ENCODE results near the gene SPATC1L. TPM values are rescaled to one million over a fixed set of nuclear protein-coding genes. Genes with fewer than 3 reads are reported as not detected.

The SPATC1L gene
- total RNA-seq, 2 experiments from 2014 or later, result 4.7 to 8.3 TPM

DNA sequence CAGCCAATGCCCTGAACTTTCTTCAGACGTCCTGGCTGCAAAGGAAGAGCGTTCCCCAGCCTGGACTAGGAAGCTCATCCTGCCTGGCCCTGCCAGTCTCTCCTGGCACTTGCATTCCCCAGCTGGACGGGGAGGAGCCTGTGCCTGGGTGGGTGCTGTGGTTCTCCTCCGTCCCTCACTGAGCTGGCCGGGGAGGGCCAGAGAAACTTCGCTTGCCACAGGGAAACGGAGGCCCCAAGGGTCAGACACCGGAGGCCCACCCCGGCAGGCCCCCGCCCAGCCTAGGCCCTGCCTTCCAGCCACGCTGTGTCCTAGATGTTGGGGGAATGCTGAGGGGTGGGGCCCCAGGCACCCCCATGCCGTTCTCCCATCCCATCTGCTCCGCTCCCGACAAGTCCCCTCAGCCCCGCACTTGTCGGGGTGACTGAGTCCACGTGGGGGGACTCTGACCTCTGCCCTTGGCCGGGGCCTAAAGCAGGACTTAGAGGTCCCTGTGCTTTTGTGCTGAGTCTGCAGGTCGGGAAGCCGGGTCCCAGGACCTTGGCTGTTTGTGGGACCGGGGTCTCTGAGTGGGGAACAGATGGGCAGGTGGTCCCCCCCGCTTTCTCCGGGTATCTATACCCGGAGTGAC lies 33.7 kb downstream of the SPATC1L start:
- no peaks in the 10 kb centered on the region for H3K9me2 ChIP-seq (ENCODE audit: insufficient read depth, low read length)
- no TSS peak for BruUV-seq (replicated peaks)
- TF ChIP-seq EZH2phosphoT487 (IDR thresholded peaks at IDR 0.05; ENCODE audit: borderline replicate concordance, low read depth, low read length) (no peak), CTCF (conservative IDR thresholded peaks at IDR 0.05; ENCODE audit: low read length) (no peak)
- H3K27ac ChIP-seq (ENCODE audit: low read depth, low read length, poor library complexity, severe bottlenecking), result no peak overlapping the region
- H3K9me3 ChIP-seq (ENCODE audit: low read length), result no peaks in the 10 kb centered on the region
- POLR2A ChIA-PET, result no interaction called here
- no peak for DNase-seq (ENCODE audit: low spot score)
- no peaks in the 10 kb centered on the region for H3K79me2 ChIP-seq (ENCODE audit: insufficient read depth, low read depth, low read length)
- no peaks in the 10 kb centered on the region for H4K20me1 ChIP-seq (ENCODE audit: insufficient read depth, low read length)
- CTCF ChIA-PET (ENCODE audit: unreplicated experiment), result no interaction called here
- no peaks in the 10 kb centered on the region for H3K4me1 ChIP-seq (ENCODE audit: insufficient read depth, low read length, poor library complexity, severe bottlenecking)
- H3K4me3 ChIP-seq (ENCODE audit: low read depth, low read length, poor library complexity, severe bottlenecking), result no peak overlapping the region
- intact Hi-C loops (cut with micrococcal nuclease; ENCODE audit: unreplicated experiment), result no loop called here
- no peak overlapping the region for H3K4me2 ChIP-seq (ENCODE audit: low read length)
- no peak overlapping the region for H2AFZ ChIP-seq (ENCODE audit: low read length)
- no peaks in the 10 kb centered on the region for H3K36me3 ChIP-seq (ENCODE audit: insufficient read depth, low read length)

- Histone ChIP-seq H3K4me3 (ENCODE audit: low read depth, low read length, poor library complexity, severe bottlenecking) (no peak overlapping the region), H3K9me3 (ENCODE audit: low read length) (no peaks in the 10 kb centered on the region), H3K27ac (ENCODE audit: low read depth, low read length, poor library complexity, severe bottlenecking) (no peak overlapping the region), H3K4me1 (ENCODE audit: insufficient read depth, low read length, poor library complexity, severe bottlenecking) (no peaks in the 10 kb centered on the region), H3K79me2 (ENCODE audit: insufficient read depth, low read depth, low read length) (no peaks in the 10 kb centered on the region), H4K20me1 (ENCODE audit: insufficient read depth, low read length) (no peaks in the 10 kb centered on the region), H2AFZ (ENCODE audit: low read length) (no peak overlapping the region), H3K9me2 (ENCODE audit: insufficient read depth, low read length) (no peaks in the 10 kb centered on the region), H3K4me2 (ENCODE audit: low read length) (no peak overlapping the region), H3K36me3 (ENCODE audit: insufficient read depth, low read length) (no peaks in the 10 kb centered on the region)
- intact Hi-C loops (cut with micrococcal nuclease; ENCODE audit: unreplicated experiment), result no loop called here
- TF ChIP-seq EZH2phosphoT487 (IDR thresholded peaks at IDR 0.05; ENCODE audit: borderline replicate concordance, low read depth, low read length) (no peak), CTCF (conservative IDR thresholded peaks at IDR 0.05; ENCODE audit: low read length) (no peak)
- no peak for DNase-seq (ENCODE audit: low spot score)
- BruUV-seq (replicated peaks), result no TSS peak
- POLR2A ChIA-PET, result no interaction called here
- CTCF ChIA-PET (ENCODE audit: unreplicated experiment), result no interaction called here
Measured at GRCh38 chr21:46150073-46150472, 34.2 kb downstream of the SPATC1L start.

GRCh38 chr21:46149205-46149901 lies 34.9 kb downstream of the SPATC1L start:
- intact Hi-C loops (cut with micrococcal nuclease; ENCODE audit: unreplicated experiment), result no loop called here
- Histone ChIP-seq H3K27ac (ENCODE audit: low read depth, low read length, poor library complexity, severe bottlenecking) (no peak overlapping the region), H3K36me3 (ENCODE audit: insufficient read depth, low read length) (no peaks in the 10 kb centered on the region), H4K20me1 (ENCODE audit: insufficient read depth, low read length) (no peaks in the 10 kb centered on the region), H3K4me3 (ENCODE audit: low read depth, low read length, poor library complexity, severe bottlenecking) (no peak overlapping the region), H3K9me3 (ENCODE audit: low read length) (no peaks in the 10 kb centered on the region), H3K79me2 (ENCODE audit: insufficient read depth, low read depth, low read length) (no peaks in the 10 kb centered on the region), H3K4me2 (ENCODE audit: low read length) (no peak overlapping the region), H3K9me2 (ENCODE audit: insufficient read depth, low read length) (no peaks in the 10 kb centered on the region), H2AFZ (ENCODE audit: low read length) (no peak overlapping the region), H3K4me1 (ENCODE audit: insufficient read depth, low read length, poor library complexity, severe bottlenecking) (no peaks in the 10 kb centered on the region)
- TF ChIP-seq CTCF (conservative IDR thresholded peaks at IDR 0.05; ENCODE audit: low read length), result no peak
- no peak for TF ChIP-seq EZH2phosphoT487 (IDR thresholded peaks at IDR 0.05; ENCODE audit: borderline replicate concordance, low read depth, low read length)
- BruUV-seq (replicated peaks), result no TSS peak
- ChIA-PET CTCF (ENCODE audit: unreplicated experiment) (no interaction called here), POLR2A (no interaction called here)
- DNase-seq (ENCODE audit: low spot score), result no peak

Measured in OCI-LY7 (cell line).